Right lobe of liver (tissue), 6 donors: ENCODE measurements around the gene COMMD9. TPM values are rescaled to one million over a fixed set of nuclear protein-coding genes. Genes with fewer than 3 reads are reported as not detected.

Experiments
- ATAC-seq, 4 donors: fragments of 200-7000 bp; cut with Tn5 transposase; one replicate each; pipeline ENCODE4 v1.9.1; 2020; ENCODE audit warnings: mild to moderate bottlenecking in 4 of 4, moderate library complexity in 4 of 4
- DNase-seq, 3 donors: peaks; one replicate each; pipeline ENCODE4 v3.0.0-alpha.2; 2020
- H3K27ac ChIP-seq, 3 donors: fragments of 200-600 bp; one replicate each; pipeline ENCODE4 v1.8.0; 2022
- H3K27me3 ChIP-seq, 2 donors: fragments of 200-600 bp; one replicate each; pipeline ENCODE4 v1.8.0; 2022
- H3K36me3 ChIP-seq, 4 donors: fragments of 200-600 bp; sonication (generic) in 1 of 4; one replicate each; pipeline versions ENCODE4 v1.5.1 to v1.8.0; 2017 to 2022; ENCODE audit warnings: control low read depth in 1 of 4
- H3K4me1 ChIP-seq, 4 donors: fragments of 200-600 bp; sonication (generic) in 1 of 4; one replicate each; pipeline versions ENCODE4 v1.5.1 to v1.8.0; 2017 to 2022; ENCODE audit warnings: control low read depth in 1 of 4
- H3K4me3 ChIP-seq, 3 donors: fragments of 200-600 bp; one replicate each; pipeline ENCODE4 v1.8.0; 2022
- H3K9me3 ChIP-seq, 4 donors: fragments of 200-600 bp; sonication (generic) in 1 of 4; one replicate each; pipeline versions ENCODE4 v1.5.1 to v1.8.0; 2017 to 2022; ENCODE audit warnings: control low read depth in 1 of 4
- POLR2A ChIP-seq: fragments of 450-650 bp; IDR thresholded peaks from one replicate; pipeline ENCODE4 v1.6.1; 2017; ENCODE audit warnings: antibody characterized with exemption, mild to moderate bottlenecking
- WGBS: methylation state at CpG from one replicate; pipeline ENCODE4 v1.1.6; 2018; ENCODE audit warnings: low coverage, low lambda C conversion rate; ENCODE audit not compliant: insufficient coverage; ENCODE audit errors: missing lambda C conversion rate; 5-methylcytosine and 5-hydroxymethylcytosine counted together
- intact Hi-C, 2 donors: fragments of 100-400 bp; cut with DNase I; formaldehyde crosslinking; loops; one replicate each; pipeline versions ENCODE4 v1.11.2 to v1.14.1; 2022
- total RNA-seq, 6 experiments: library from RNA; depleted of rRNA in 2 of 6; stranded (reverse); fragments of >200 nt in 2 of 6; fragmentation: NEBNext Ultra II Directional in 3 of 6; extraction: Animal tissue kit (Norgen Biotek cat#: 25700) in 3 of 6; gene quantifications; one replicate each; pipeline versions ENCODE4 v1.1.0 to v1.2.4, GENCODE V29; 2016 to 2023
- TF ChIP-seq, protein P1 (sequence below), 4 donors: fragments of 200-600 bp in 3 of 4; fragments of 450-650 bp in 1 of 4; IDR thresholded peaks; one replicate each; pipeline versions ENCODE4 v1.5.1 to v1.8.0; 2016 to 2022; ENCODE audit warnings: antibody characterized with exemption in 4 of 4, mild to moderate bottlenecking in 2 of 4
- donor health status: DM: no; HTN: yes; CAD: no.
- donor health status: DM: no; HTN: no; CAD: no.
- donor health status: DM: no; HTN: no; CAD: no.
- donor health status: DM: no; HTN: yes; CAD: no.
- donor health status: DM: no; HTN: yes; CAD: no.

The COMMD9 gene
- total RNA-seq, 6 experiments from 2014 or later = 30.6 to 41.4 (median 34.6) TPM

DNA sequence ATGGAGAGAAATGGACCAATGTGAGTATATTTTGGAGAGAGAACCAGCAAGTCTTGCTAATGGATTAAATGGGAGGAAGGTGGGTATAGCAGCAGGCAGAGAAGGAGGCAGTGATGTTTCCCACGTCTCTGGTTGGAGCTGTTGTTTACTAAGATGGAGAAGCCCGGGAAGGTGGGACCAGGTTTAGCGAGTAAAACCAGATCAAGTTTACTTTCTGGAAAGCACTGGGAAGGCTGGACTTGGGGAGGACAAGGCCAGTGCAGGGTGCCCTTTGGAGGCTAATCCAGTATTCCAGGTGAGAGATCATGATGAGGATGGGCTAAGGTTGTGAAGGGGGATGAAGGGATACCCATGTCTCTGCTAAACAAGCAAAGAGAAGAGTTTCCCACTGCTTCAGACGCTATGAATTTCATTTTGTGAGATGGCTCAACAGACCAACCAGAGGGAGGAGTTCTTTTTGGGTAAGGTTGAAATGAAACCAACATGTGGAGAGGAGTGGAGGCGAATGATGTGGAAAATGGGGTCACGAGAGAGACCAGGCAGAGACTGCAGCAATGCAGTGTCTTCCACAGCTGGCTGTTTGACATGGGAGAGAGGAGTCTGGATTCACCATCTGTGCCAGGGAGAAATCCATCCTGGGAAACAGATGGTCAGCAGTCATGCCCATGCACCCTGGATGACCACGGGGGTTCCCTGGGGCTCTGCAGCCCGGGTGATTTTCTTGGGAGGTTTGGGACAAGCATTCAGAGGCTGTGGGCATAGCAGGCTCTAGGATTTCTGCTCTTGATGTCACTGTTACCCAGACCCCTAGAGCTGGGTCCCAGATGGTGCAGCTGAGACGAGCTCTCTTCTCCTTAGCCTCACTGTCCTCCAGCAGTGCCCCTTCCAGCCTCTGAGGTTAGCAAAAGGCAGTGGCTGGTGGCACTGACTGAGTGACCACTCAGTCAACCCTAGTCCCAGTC is 24.9 kb downstream of the COMMD9 start:
- Histone ChIP-seq H3K4me3 (no peak overlapping the region), H3K9me3 (no peaks in the 10 kb centered on the region), H3K36me3 (no peaks in the 10 kb centered on the region), H3K27me3 (no peaks in the 10 kb centered on the region), H3K27ac (no peak overlapping the region), H3K4me1 (peaks cover 0 to 30% (median 9%) of the 10 kb centered on the region in 4 donors)
- DNase-seq (no peak), ATAC-seq (no peak)
- 66% methylated on average over 8 of the region's 9 CpGs for WGBS
- TF ChIP-seq, protein P1, sequence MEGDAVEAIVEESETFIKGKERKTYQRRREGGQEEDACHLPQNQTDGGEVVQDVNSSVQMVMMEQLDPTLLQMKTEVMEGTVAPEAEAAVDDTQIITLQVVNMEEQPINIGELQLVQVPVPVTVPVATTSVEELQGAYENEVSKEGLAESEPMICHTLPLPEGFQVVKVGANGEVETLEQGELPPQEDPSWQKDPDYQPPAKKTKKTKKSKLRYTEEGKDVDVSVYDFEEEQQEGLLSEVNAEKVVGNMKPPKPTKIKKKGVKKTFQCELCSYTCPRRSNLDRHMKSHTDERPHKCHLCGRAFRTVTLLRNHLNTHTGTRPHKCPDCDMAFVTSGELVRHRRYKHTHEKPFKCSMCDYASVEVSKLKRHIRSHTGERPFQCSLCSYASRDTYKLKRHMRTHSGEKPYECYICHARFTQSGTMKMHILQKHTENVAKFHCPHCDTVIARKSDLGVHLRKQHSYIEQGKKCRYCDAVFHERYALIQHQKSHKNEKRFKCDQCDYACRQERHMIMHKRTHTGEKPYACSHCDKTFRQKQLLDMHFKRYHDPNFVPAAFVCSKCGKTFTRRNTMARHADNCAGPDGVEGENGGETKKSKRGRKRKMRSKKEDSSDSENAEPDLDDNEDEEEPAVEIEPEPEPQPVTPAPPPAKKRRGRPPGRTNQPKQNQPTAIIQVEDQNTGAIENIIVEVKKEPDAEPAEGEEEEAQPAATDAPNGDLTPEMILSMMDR (IDR thresholded peaks at IDR 0.05) = no peak
- no peak for TF ChIP-seq POLR2A
- intact Hi-C loops = loop anchor here (10.0 kb wide), 2 partner anchors 439 to 649 kb away; partner anchors contain the start of gene FJX1 (in 1 of the 2)

DNA sequence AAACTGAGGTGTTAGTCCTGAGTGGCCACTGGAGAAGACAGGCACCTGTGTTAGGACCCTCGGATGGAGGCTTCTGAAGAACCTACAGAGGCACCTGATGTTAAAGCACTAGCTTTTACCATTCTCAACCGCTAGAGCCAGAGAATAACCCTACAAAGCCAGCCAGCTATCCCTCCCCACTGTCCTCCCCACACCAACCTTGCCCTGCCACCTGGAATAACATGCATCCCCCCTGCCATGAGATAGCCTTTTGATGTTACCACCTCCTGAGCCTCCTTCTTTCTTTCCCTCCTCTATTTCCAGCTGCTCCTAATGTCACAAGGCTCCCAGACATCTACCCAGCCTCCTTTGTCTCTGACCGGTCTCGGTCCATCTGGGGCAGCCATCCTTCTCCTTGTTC is 28.1 kb downstream of the COMMD9 start:
- peaks cover 0 to 4% (median under 1%) of the 10 kb centered on the region in 4 donors for H3K4me1 ChIP-seq
- no peaks in the 10 kb centered on the region for H3K27me3 ChIP-seq
- no peak for TF ChIP-seq POLR2A
- TF ChIP-seq, protein P1 (IDR thresholded peaks at IDR 0.05) = no peak
- H3K4me3 ChIP-seq = no peak overlapping the region
- DNase-seq (no peak), ATAC-seq (no peak)
- no peak overlapping the region for H3K27ac ChIP-seq
- 78% methylated on average over 3 of the region's 4 CpGs for WGBS
- no peaks in the 10 kb centered on the region for H3K36me3 ChIP-seq
- no peaks in the 10 kb centered on the region for H3K9me3 ChIP-seq
- intact Hi-C loops = loop anchor here (10.0 kb wide), 2 partner anchors 436 to 646 kb away; partner anchors contain the start of gene FJX1 (in 1 of the 2)

DNA sequence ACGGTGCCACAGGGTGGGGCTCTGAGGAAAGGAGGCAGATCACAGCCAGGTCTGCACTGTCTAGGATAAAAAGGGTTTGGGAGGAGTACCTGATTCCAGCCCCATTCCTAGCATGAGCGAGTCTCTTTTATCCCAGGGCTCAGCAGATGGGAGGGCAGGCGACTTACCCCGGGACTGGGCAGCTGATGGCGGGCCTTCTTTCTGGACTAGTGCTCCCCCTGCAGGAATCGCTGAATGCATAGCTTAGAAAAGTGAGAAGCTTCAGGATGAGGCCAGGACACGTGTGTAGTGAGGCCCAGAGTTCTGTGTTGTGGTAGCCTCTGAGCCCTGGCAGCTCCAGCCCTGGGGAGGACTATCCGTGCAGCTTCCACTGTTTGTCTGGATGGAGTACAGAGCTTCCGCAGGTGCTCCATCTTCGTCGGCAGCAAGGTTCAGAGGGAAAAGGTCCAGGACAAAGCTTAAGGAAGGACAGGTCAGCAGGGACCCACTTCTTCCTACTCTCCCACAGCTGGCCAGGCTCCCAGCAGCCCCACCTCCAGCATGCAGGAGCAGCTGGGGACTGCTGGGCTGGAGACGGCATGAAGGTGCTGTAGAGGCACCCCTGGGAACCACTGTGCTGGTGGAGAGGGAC is 30.4 kb downstream of the COMMD9 start:
- Histone ChIP-seq H3K27me3 (no peaks in the 10 kb centered on the region), H3K4me1 (no peaks in the 10 kb centered on the region), H3K36me3 (no peaks in the 10 kb centered on the region), H3K27ac (no peak overlapping the region), H3K9me3 (no peaks in the 10 kb centered on the region), H3K4me3 (no peak overlapping the region)
- peak; percentile 83 to 96 (median 88) for ATAC-seq
- DNase-seq = peak; percentile 57 to 63 (median 58)
- 19% methylated on average over 9 of the region's 12 CpGs for whole genome bisulfite sequencing
- intact Hi-C loops = no loop called here
- TF ChIP-seq, protein P1 (IDR thresholded peaks at IDR 0.05) = peak; percentile 49 to 73 (median 57)
- TF ChIP-seq POLR2A = no peak

DNA sequence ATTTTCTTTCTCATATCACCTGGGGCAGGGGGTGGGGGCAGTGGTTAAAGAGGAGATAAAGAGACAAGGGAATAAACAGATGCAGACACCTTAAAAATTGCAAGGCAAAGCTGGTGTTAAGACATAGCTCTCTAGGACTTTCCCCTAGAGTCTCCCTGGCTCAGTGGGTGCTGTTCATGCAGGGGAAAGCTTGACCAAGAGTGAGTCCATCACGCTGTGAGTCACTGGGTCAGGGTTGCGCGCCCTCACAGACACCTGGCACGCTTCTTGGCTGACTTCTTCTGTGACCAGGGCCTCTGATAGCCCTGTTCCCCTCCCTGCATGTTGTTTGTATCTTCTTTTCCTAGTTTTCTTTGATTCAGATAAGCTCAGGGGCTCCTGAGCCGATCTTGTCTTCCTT is 31.9 kb downstream of the COMMD9 start:
- Histone ChIP-seq H3K4me1 (no peaks in the 10 kb centered on the region), H3K9me3 (no peaks in the 10 kb centered on the region), H3K27ac (no peak overlapping the region), H3K36me3 (no peaks in the 10 kb centered on the region), H3K4me3 (no peak overlapping the region), H3K27me3 (no peaks in the 10 kb centered on the region)
- intact Hi-C loops = no loop called here
- ATAC-seq (no peak), DNase-seq (no peak)
- WGBS = 15% methylated on average over 1 of the region's 5 CpGs
- TF ChIP-seq, protein P1 (IDR thresholded peaks at IDR 0.05) = no peak
- no peak for TF ChIP-seq POLR2A
